Fibroblast of skin of left biceps (primary cell): Measurements from ENCODE around the gene CDCA7.
"Not testable (repeated sequence)": the region's sequence is repeated elsewhere in the genome, so short reads cannot be mapped to it uniquely, and the experiment has no call there.

ENCODE experiments used
- DNase-seq, 2 experiments: peaks; one replicate each; pipeline ENCODE4 v3.0.0-alpha.2; 2013; ENCODE audit warnings: low read depth in 2 of 2

Gene CDCA7

GRCh38 chr2:173358616-173359015 is 3.9 kb downstream of the CDCA7 start:
- no peak for DNase-seq

GRCh38 chr2:173359231-173359630 is 4.6 kb downstream of the CDCA7 start:
- DNase-seq = no peak

- DNase-seq = no peak
These were observed 15.5 kb downstream of the CDCA7 start for GRCh38 chr2:173370198-173370597.

- DNase-seq = no peak
These were observed 16.4 kb downstream of the CDCA7 start for GRCh38 chr2:173371023-173371422.

- no peak for DNase-seq
These were observed 18.6 kb downstream of the CDCA7 start for GRCh38 chr2:173373290-173373689.

- no peak for DNase-seq
These were observed 20.0 kb downstream of the CDCA7 start for GRCh38 chr2:173374634-173375033.

GRCh38 chr2:173385534-173385933 is 30.9 kb downstream of the CDCA7 start:
- DNase-seq = not testable (repeated sequence)

GRCh38 chr2:173386021-173386737 is 31.5 kb downstream of the CDCA7 start:
- no peak for DNase-seq

GRCh38 chr2:173386738-173387065 is 32.0 kb downstream of the CDCA7 start:
- DNase-seq = no peak

- DNase-seq = no peak
These were observed 32.4 kb downstream of the CDCA7 start for GRCh38 chr2:173387079-173387478.

GRCh38 chr2:173387660-173388059 is 33.0 kb downstream of the CDCA7 start:
- no peak for DNase-seq

GRCh38 chr2:173388795-173389194 is 34.1 kb downstream of the CDCA7 start:
- no peak for DNase-seq

GRCh38 chr2:173390036-173390435 is 35.4 kb downstream of the CDCA7 start:
- no peak for DNase-seq

- no peak for DNase-seq
These were observed 38.1 kb downstream of the CDCA7 start for GRCh38 chr2:173392731-173393130.

GRCh38 chr2:173393186-173393585 is 38.5 kb downstream of the CDCA7 start:
- DNase-seq = no peak

- DNase-seq = no peak
These were observed 39.0 kb downstream of the CDCA7 start for GRCh38 chr2:173393636-173394035.

- no peak for DNase-seq
These were observed 39.7 kb downstream of the CDCA7 start for GRCh38 chr2:173394091-173394974.

GRCh38 chr2:173395567-173396351 is 41.1 kb downstream of the CDCA7 start:
- DNase-seq = no peak

- no peak for DNase-seq
These were observed 42.9 kb downstream of the CDCA7 start for GRCh38 chr2:173397539-173397938.

- no peak for DNase-seq
These were observed 44.6 kb downstream of the CDCA7 start for GRCh38 chr2:173399229-173399628.

- DNase-seq = no peak
These were observed 46.1 kb downstream of the CDCA7 start for GRCh38 chr2:173400760-173401159.

- no peak for DNase-seq
These were observed 47.1 kb downstream of the CDCA7 start for GRCh38 chr2:173401716-173402326.
